HEK293 (cell line): ENCODE data around the gene CACNG7.
A peak's percentile ranks its signal among the peaks of the same experiment; 100 is the strongest.

ENCODE experiments used
- CTCF ChIA-PET: fragments of 350-600 bp; formaldehyde crosslinking; extraction: SDS; loops from one replicate; lab custom pipeline; 2021; ENCODE audit warnings: antibody characterized with exemption; lab: Yijun Ruan, JAX
- POLR2A ChIA-PET: fragments of 300-600 bp; formaldehyde crosslinking; extraction: SDS; loops from one replicate; lab custom pipeline; 2020; ENCODE audit warnings: antibody characterized with exemption, inconsistent platforms; lab: Yijun Ruan, JAX
- H3K27ac ChIP-seq: fragments of 200-500 bp; sonication (Bioruptor generic); 2 replicates; pipeline ENCODE4 v1.5.1; 2014; ENCODE audit warnings: low read depth, low read length, control low read depth, inconsistent platforms; ENCODE audit errors: extremely low read depth
- H3K36me3 ChIP-seq, 2 experiments: fragments of 200-500 bp in 1 of 2; sonication (Bioruptor generic) in 1 of 2; 1 replicate in 1 of 2; 2 replicates in 1 of 2; pipeline ENCODE4 v1.5.1; 2014 to 2017; ENCODE audit warnings: inconsistent platforms in 2 of 2, low read length in 2 of 2; ENCODE audit not compliant: control insufficient read depth in 2 of 2, insufficient read depth in 1 of 2
- H3K4me1 ChIP-seq: fragments of 200-500 bp; sonication (Bioruptor generic); 2 replicates; pipeline ENCODE4 v1.5.1; 2014; ENCODE audit warnings: mild to moderate bottlenecking, low read length, inconsistent platforms; ENCODE audit not compliant: control insufficient read depth, insufficient read depth
- H3K4me3 ChIP-seq: 2 replicates; pipeline ENCODE4 v1.5.1; 2011; ENCODE audit warnings: low read depth, mild to moderate bottlenecking, control low read depth, low read length, moderate library complexity
- H3K9me3 ChIP-seq: fragments of 200-500 bp; sonication (Bioruptor generic); 2 replicates; pipeline ENCODE4 v1.5.1; 2014; ENCODE audit warnings: low read depth, low read length, inconsistent platforms; ENCODE audit not compliant: control insufficient read depth, insufficient read depth
- KLF1 ChIP-seq: fragments of 450-650 bp; formaldehyde crosslinking; IDR thresholded peaks from 2 replicates; pipeline ENCODE4 v1.5.1; 2016; ENCODE audit warnings: missing biosample characterization, missing genetic modification characterization
- KLF7 ChIP-seq: fragments of 450-650 bp; formaldehyde crosslinking; IDR thresholded peaks from 2 replicates; pipeline ENCODE4 v1.5.1; 2016; ENCODE audit warnings: missing biosample characterization, missing genetic modification characterization, borderline replicate concordance
- KLF8 ChIP-seq: fragments of 450-650 bp; formaldehyde crosslinking; IDR thresholded peaks from 2 replicates; pipeline ENCODE4 v1.5.1; 2016; ENCODE audit warnings: missing biosample characterization, missing genetic modification characterization
- KLF9 ChIP-seq: fragments of 450-650 bp; formaldehyde crosslinking; IDR thresholded peaks from 2 replicates; pipeline ENCODE4 v1.5.1; 2016; ENCODE audit warnings: missing biosample characterization, missing genetic modification characterization, low read depth
- SP2 ChIP-seq: fragments of 450-650 bp; formaldehyde crosslinking; IDR thresholded peaks from 2 replicates; pipeline ENCODE4 v1.5.1; 2016; ENCODE audit warnings: missing biosample characterization, missing genetic modification characterization
- ZBTB20 ChIP-seq: fragments of 450-650 bp; formaldehyde crosslinking; IDR thresholded peaks from 2 replicates; pipeline ENCODE4 v1.5.1; 2016; ENCODE audit warnings: missing biosample characterization, missing genetic modification characterization
- ZBTB8A ChIP-seq: fragments of 450-650 bp; formaldehyde crosslinking; IDR thresholded peaks from 2 replicates; pipeline ENCODE4 v1.5.1; 2016; ENCODE audit warnings: missing biosample characterization, missing genetic modification characterization
- ZFP3 ChIP-seq: fragments of 450-650 bp; formaldehyde crosslinking; IDR thresholded peaks from 2 replicates; pipeline ENCODE4 v1.5.1; 2016; ENCODE audit warnings: low read depth, missing biosample characterization, missing genetic modification characterization
- ZNF140 ChIP-seq: fragments of 450-650 bp; formaldehyde crosslinking; IDR thresholded peaks from 2 replicates; pipeline ENCODE4 v1.5.1; 2016; ENCODE audit warnings: missing biosample characterization, missing genetic modification characterization
- ZNF266 ChIP-seq: fragments of 450-650 bp; formaldehyde crosslinking; IDR thresholded peaks from 2 replicates; pipeline ENCODE4 v1.5.1; 2016; ENCODE audit warnings: missing biosample characterization, missing genetic modification characterization, low read depth
- ZNF366 ChIP-seq: fragments of 450-650 bp; formaldehyde crosslinking; conservative IDR thresholded peaks from 2 replicates; pipeline ENCODE4 v1.5.1; 2016; ENCODE audit warnings: missing biosample characterization, missing genetic modification characterization
- ZNF423 ChIP-seq: fragments of 450-650 bp; formaldehyde crosslinking; IDR thresholded peaks from 2 replicates; pipeline ENCODE4 v1.5.1; 2016; ENCODE audit warnings: missing biosample characterization, missing genetic modification characterization
- ZNF48 ChIP-seq: fragments of 450-650 bp; formaldehyde crosslinking; IDR thresholded peaks from 2 replicates; pipeline ENCODE4 v1.5.1; 2016; ENCODE audit warnings: missing biosample characterization, missing genetic modification characterization
- TF ChIP-seq, protein P1 (sequence below): fragments of 450-650 bp; formaldehyde crosslinking; IDR thresholded peaks from 2 replicates; pipeline ENCODE4 v1.5.1; 2017; ENCODE audit warnings: missing biosample characterization, missing genetic modification characterization
- TF ChIP-seq, protein P2 (sequence below): fragments of 450-650 bp; formaldehyde crosslinking; IDR thresholded peaks from 2 replicates; pipeline ENCODE4 v1.5.1; 2016; ENCODE audit warnings: missing biosample characterization, missing genetic modification characterization
- TF ChIP-seq, protein P3 (sequence below): fragments of 450-650 bp; formaldehyde crosslinking; IDR thresholded peaks from 2 replicates; pipeline ENCODE4 v1.5.1; 2016; ENCODE audit warnings: missing biosample characterization, missing genetic modification characterization
- TF ChIP-seq, protein P4 (sequence below): fragments of 450-650 bp; formaldehyde crosslinking; IDR thresholded peaks from 2 replicates; pipeline ENCODE4 v1.5.1; 2017; ENCODE audit warnings: missing biosample characterization, missing genetic modification characterization
- TF ChIP-seq, protein P5 (sequence below): fragments of 450-650 bp; formaldehyde crosslinking; IDR thresholded peaks from 2 replicates; pipeline ENCODE4 v1.5.1; 2016; ENCODE audit warnings: missing biosample characterization, missing genetic modification characterization

The CACNG7 gene

DNA sequence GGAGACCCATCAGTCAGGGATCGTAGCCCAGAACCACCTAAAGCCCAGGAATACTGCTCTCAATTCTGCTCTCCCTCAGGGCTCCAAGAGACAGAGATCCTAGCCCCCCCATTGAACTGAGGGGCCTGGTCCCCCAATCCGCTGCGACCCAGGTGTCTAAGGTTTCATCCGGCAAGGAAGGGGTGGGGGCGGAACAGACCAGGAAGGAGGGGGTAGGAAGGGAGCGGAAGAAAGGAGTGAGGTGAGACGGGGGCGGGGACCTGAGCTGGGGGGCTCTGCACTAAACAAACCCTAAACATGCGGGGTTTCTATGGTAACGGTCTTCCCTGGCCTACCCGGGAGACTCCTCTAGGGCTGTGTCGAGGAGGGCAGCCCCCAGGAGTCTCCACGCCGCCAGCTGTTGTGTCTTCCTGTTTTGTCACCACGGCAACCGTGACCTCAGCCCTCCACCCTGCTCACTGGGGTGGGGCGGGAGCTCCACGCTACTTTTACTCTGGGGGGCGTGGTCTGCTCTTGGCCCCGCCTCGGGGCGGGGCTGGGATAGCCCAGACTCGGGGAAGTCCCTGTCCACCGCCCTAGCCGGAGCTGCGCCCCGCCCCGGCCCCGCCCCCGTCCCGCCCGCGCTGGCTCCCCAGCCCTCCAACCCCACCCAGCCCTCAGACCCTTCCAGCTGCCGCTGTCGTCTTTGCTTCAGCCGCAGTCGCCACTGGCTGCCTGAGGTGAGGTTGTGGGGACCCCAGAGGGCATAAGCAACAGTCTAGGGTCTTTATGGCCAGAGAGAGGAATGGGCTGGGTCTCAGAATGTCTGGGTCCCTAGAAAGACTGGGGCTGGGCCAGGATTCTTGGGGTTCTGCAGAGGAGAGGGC, 41.6 kb upstream of the CACNG7 start, which contains the start of gene MYADM (continued):
- TF ChIP-seq, protein P1, sequence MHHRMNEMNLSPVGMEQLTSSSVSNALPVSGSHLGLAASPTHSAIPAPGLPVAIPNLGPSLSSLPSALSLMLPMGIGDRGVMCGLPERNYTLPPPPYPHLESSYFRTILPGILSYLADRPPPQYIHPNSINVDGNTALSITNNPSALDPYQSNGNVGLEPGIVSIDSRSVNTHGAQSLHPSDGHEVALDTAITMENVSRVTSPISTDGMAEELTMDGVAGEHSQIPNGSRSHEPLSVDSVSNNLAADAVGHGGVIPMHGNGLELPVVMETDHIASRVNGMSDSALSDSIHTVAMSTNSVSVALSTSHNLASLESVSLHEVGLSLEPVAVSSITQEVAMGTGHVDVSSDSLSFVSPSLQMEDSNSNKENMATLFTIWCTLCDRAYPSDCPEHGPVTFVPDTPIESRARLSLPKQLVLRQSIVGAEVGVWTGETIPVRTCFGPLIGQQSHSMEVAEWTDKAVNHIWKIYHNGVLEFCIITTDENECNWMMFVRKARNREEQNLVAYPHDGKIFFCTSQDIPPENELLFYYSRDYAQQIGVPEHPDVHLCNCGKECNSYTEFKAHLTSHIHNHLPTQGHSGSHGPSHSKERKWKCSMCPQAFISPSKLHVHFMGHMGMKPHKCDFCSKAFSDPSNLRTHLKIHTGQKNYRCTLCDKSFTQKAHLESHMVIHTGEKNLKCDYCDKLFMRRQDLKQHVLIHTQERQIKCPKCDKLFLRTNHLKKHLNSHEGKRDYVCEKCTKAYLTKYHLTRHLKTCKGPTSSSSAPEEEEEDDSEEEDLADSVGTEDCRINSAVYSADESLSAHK (tag by site-specific recombination) = peak; percentile 23; the same call in 1 of the 2 replicates
- TF ChIP-seq, protein P2, sequence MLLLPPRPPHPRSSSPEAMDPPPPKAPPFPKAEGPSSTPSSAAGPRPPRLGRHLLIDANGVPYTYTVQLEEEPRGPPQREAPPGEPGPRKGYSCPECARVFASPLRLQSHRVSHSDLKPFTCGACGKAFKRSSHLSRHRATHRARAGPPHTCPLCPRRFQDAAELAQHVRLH (tag by site-specific recombination) = 0 out of 2 replicates have a peak, but pooled peaks have one; percentile 43
- TF ChIP-seq ZNF48 (tag by site-specific recombination) = no peak
- TF ChIP-seq, protein P3, sequence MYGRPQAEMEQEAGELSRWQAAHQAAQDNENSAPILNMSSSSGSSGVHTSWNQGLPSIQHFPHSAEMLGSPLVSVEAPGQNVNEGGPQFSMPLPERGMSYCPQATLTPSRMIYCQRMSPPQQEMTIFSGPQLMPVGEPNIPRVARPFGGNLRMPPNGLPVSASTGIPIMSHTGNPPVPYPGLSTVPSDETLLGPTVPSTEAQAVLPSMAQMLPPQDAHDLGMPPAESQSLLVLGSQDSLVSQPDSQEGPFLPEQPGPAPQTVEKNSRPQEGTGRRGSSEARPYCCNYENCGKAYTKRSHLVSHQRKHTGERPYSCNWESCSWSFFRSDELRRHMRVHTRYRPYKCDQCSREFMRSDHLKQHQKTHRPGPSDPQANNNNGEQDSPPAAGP (tag by site-specific recombination) = peak; percentile 13; the same call in 1 of the 2 replicates
- peak; percentile 59 for TF ChIP-seq ZNF366 (tag by site-specific recombination)
- TF ChIP-seq, protein P4, sequence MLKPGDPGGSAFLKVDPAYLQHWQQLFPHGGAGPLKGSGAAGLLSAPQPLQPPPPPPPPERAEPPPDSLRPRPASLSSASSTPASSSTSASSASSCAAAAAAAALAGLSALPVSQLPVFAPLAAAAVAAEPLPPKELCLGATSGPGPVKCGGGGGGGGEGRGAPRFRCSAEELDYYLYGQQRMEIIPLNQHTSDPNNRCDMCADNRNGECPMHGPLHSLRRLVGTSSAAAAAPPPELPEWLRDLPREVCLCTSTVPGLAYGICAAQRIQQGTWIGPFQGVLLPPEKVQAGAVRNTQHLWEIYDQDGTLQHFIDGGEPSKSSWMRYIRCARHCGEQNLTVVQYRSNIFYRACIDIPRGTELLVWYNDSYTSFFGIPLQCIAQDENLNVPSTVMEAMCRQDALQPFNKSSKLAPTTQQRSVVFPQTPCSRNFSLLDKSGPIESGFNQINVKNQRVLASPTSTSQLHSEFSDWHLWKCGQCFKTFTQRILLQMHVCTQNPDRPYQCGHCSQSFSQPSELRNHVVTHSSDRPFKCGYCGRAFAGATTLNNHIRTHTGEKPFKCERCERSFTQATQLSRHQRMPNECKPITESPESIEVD (tag by site-specific recombination) = no peak

DNA sequence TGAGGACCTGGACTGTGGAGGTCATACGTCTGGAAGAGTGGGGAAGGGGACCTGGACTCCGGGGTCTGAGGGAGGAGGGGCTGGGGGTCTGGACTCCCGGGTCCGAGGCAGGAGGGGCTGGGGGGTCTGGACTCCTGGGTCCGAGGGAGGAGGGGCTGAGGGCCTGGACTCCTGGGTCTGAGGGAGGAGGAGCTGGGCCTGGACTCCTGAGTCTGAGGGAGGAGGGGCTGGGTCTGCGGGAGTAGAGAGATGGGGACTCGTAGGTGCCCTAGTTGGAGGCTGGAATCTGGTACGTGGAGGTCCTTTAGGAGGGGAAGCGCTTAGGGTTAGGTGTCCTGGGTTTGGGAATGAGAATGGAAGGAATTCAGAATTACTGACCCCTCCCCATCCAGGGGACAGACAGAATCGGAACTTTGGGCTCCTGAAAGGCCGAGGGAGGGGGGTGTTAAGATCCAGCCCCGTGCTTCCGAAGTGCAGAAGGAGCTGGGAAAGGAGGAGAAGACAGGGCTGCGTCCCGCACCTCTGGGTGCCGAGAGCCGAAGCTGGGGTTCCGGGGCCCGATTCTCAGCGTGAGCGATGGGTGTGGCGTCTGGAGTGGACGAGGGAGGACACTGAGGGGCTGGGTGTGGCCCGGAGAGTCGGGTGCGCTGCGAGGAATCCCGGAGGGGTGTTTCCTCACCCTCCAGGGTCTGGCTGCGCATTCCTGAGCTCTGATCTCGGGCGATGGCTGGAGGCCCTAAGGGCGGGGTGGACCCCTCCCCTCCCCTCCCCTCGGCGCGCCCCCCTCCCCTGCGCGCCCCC, 40.8 kb upstream of the CACNG7 start:
- Histone ChIP-seq H3K4me3 (peak overlapping the region; percentile 71), H3K4me1 (peaks cover 15% of the 10 kb centered on the region), H3K9me3 (no peaks in the 10 kb centered on the region), H3K36me3 (peaks cover 0 to under 1% of the 10 kb centered on the region in 2 experiments; a peak in 2 of 3 replicates), H3K27ac (peak overlapping the region; percentile 28; the same call in 1 of the 2 replicates)
- POLR2A ChIA-PET = interaction anchor here (0.6 to 3.4 kb wide), 15 partner anchors 9 to 1221 kb away, joined by 3 to 39 read pairs (median 5); partner anchors contain the start of genes CNOT3, MBOAT7, PRKCG and PRPF31
- CTCF ChIA-PET = interaction anchor here (0.6 to 1.5 kb wide), 8 partner anchors 14 to 1738 kb away, joined by 3 to 4 read pairs (median 3); no protein-coding TSS in a partner anchor
- TF ChIP-seq SP2 (peak; percentile 20), KLF7 (tag by site-specific recombination) (peak; percentile 47; the same call in 1 of the 2 replicates), ZNF140 (tag by site-specific recombination) (no peak), ZNF266 (tag by site-specific recombination) (no peak), KLF9 (tag by site-specific recombination) (peak; percentile 64), ZBTB8A (no peak), ZBTB20 (tag by site-specific recombination) (peak; percentile 38; the same call in 1 of the 2 replicates), KLF1 (peak; percentile 95), KLF8 (0 out of 2 replicates have a peak, but pooled peaks have one; percentile 2), ZFP3 (no peak), ZNF366 (tag by site-specific recombination) (0 out of 2 replicates have a peak, but pooled peaks have one; percentile 32), ZNF423 (tag by site-specific recombination) (peak; percentile 85)
- TF ChIP-seq, protein P5, sequence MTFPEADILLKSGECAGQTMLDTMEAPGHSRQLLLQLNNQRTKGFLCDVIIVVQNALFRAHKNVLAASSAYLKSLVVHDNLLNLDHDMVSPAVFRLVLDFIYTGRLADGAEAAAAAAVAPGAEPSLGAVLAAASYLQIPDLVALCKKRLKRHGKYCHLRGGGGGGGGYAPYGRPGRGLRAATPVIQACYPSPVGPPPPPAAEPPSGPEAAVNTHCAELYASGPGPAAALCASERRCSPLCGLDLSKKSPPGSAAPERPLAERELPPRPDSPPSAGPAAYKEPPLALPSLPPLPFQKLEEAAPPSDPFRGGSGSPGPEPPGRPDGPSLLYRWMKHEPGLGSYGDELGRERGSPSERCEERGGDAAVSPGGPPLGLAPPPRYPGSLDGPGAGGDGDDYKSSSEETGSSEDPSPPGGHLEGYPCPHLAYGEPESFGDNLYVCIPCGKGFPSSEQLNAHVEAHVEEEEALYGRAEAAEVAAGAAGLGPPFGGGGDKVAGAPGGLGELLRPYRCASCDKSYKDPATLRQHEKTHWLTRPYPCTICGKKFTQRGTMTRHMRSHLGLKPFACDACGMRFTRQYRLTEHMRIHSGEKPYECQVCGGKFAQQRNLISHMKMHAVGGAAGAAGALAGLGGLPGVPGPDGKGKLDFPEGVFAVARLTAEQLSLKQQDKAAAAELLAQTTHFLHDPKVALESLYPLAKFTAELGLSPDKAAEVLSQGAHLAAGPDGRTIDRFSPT (tag by site-specific recombination) = no peak
